Upper lobe of left lung (tissue), 6 donors: ENCODE measurements around the gene XXYLT1. TPM values are rescaled to one million over a fixed set of nuclear protein-coding genes. Genes with fewer than 3 reads are reported as not detected.

Experiments
- ATAC-seq, 2 donors: fragments of 200-7000 bp; cut with Tn5 transposase; one replicate each; pipeline ENCODE4 v1.9.1; 2022; ENCODE audit warnings: mild to moderate bottlenecking in 2 of 2, moderate library complexity in 2 of 2; ENCODE audit not compliant: low FRiP score in 2 of 2
- DNase-seq, 2 donors: peaks; one replicate each; pipeline ENCODE4 v3.0.0-alpha.2; 2019 to 2020
- H3K27ac ChIP-seq, 4 donors: fragments of 200-600 bp; sonication (generic); one replicate each; pipeline ENCODE4 v1.5.1; 2016 to 2019
- H3K27me3 ChIP-seq, 4 donors: fragments of 200-600 bp; sonication (generic); one replicate each; pipeline ENCODE4 v1.5.1; 2017 to 2019
- H3K36me3 ChIP-seq, 4 donors: fragments of 200-600 bp; sonication (generic); one replicate each; pipeline ENCODE4 v1.5.1; 2016 to 2019
- H3K4me1 ChIP-seq, 4 donors: fragments of 200-600 bp; sonication (generic); one replicate each; pipeline ENCODE4 v1.5.1; 2018 to 2019
- H3K4me3 ChIP-seq, 4 donors: fragments of 200-600 bp; sonication (generic); one replicate each; pipeline ENCODE4 v1.5.1; 2017 to 2019; ENCODE audit warnings: mild to moderate bottlenecking in 2 of 4, moderate library complexity in 1 of 4
- H3K9me3 ChIP-seq, 4 donors: fragments of 200-600 bp; sonication (generic); one replicate each; pipeline ENCODE4 v1.5.1; 2018 to 2019
- EP300 ChIP-seq, 4 donors: sonication (generic); formaldehyde crosslinking; IDR thresholded peaks; one replicate each; pipeline ENCODE4 v1.5.1; 2017; ENCODE audit warnings: antibody characterized with exemption in 4 of 4, control low read depth in 2 of 4
- POLR2A ChIP-seq, 4 donors: fragments of 450-650 bp; IDR thresholded peaks; one replicate each; pipeline ENCODE4 v1.5.1; 2016 to 2017; ENCODE audit warnings: antibody characterized with exemption in 4 of 4, mild to moderate bottlenecking in 2 of 4
- POLR2AphosphoS5 ChIP-seq, 2 donors: sonication (generic); formaldehyde crosslinking; IDR thresholded peaks; one replicate each; pipeline ENCODE4 v1.5.1; 2017; ENCODE audit warnings: antibody characterized with exemption in 2 of 2
- WGBS, 2 donors: methylation state at CpG; one replicate each; pipeline ENCODE4 v1.1.5; 2017 to 2018; 5-methylcytosine and 5-hydroxymethylcytosine counted together
- total RNA-seq, 6 donors: library from RNA; depleted of rRNA in 4 of 6; stranded (reverse); fragments of >200 nt in 4 of 6; gene quantifications; one replicate each; pipeline versions ENCODE4 v1.1.0 to v1.2.1, GENCODE V29; 2016 to 2021
- TF ChIP-seq, protein P1 (sequence below), 6 experiments: fragments of 450-650 bp in 4 of 6; fragments of 200-600 bp in 2 of 6; sonication (generic) in 2 of 6; IDR thresholded peaks; one replicate each; pipeline ENCODE4 v1.5.1; 2016 to 2019; ENCODE audit warnings: antibody characterized with exemption in 6 of 6
- donor health status: DM: no; HTN: no; CAD: no; lungs with moderate emphysema.
- donor health status: DM: no; HTN: yes; CAD: no; lungs with severe emphysema.

XXYLT1 gene
- total RNA-seq, 6 donors from 2014 or later: 6.3 to 9.6 (median 8.6) TPM

- Histone ChIP-seq H3K9me3 (no peaks in the 10 kb centered on the region), H3K27ac (no peak overlapping the region), H3K36me3 (no peaks in the 10 kb centered on the region), H3K4me3 (no peak overlapping the region), H3K4me1 (peaks cover 7 to 21% (median 12%) of the 10 kb centered on the region in 4 donors), H3K27me3 (no peaks in the 10 kb centered on the region)
- no peak for TF ChIP-seq POLR2AphosphoS5 (IDR thresholded peaks at IDR 0.05)
- no peak for TF ChIP-seq POLR2A (IDR thresholded peaks at IDR 0.05)
- TF ChIP-seq EP300 (IDR thresholded peaks at IDR 0.05): no peak
- TF ChIP-seq, protein P1, sequence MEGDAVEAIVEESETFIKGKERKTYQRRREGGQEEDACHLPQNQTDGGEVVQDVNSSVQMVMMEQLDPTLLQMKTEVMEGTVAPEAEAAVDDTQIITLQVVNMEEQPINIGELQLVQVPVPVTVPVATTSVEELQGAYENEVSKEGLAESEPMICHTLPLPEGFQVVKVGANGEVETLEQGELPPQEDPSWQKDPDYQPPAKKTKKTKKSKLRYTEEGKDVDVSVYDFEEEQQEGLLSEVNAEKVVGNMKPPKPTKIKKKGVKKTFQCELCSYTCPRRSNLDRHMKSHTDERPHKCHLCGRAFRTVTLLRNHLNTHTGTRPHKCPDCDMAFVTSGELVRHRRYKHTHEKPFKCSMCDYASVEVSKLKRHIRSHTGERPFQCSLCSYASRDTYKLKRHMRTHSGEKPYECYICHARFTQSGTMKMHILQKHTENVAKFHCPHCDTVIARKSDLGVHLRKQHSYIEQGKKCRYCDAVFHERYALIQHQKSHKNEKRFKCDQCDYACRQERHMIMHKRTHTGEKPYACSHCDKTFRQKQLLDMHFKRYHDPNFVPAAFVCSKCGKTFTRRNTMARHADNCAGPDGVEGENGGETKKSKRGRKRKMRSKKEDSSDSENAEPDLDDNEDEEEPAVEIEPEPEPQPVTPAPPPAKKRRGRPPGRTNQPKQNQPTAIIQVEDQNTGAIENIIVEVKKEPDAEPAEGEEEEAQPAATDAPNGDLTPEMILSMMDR (IDR thresholded peaks at IDR 0.05): no peak
- DNase-seq (no peak), ATAC-seq (peak in 1 of 2 donors; percentile 27)
- WGBS, 2 donors: 80 to 87% methylated on average over 9 to 15 of the region's 15 CpGs
These were observed 99.7 kb downstream of the XXYLT1 start for GRCh38 chr3:195171093-195171873.

DNA sequence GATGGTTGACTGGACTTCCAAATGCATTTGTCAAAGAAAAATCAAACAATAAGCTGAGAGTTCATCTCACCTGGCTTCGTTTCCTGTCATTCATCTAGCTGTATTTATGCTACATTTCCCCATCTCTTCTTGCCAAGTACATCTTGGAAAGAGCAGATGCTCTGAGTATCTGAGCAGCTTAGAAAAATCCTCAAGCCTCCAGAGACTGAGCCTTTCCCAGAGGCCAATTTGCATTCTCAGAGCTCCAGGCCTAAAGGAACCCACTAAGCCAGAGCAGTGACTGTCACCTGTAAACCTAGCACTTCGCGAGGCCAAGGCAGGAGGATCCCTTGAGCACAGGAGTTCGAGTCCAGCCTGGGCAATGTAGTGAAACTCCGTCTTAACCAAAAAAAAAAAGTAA lies 100.5 kb downstream of the XXYLT1 start:
- Histone ChIP-seq H3K27me3 (no peaks in the 10 kb centered on the region), H3K36me3 (no peaks in the 10 kb centered on the region), H3K27ac (no peak overlapping the region), H3K9me3 (no peaks in the 10 kb centered on the region), H3K4me1 (peaks cover 7 to 21% (median 12%) of the 10 kb centered on the region in 4 donors), H3K4me3 (no peak overlapping the region)
- no peak for DNase-seq
- ATAC-seq: no peak
- TF ChIP-seq EP300 (IDR thresholded peaks at IDR 0.05) (no peak), POLR2AphosphoS5 (IDR thresholded peaks at IDR 0.05) (no peak), POLR2A (IDR thresholded peaks at IDR 0.05) (no peak)
- TF ChIP-seq, protein P1 (IDR thresholded peaks at IDR 0.05): no peak
- WGBS, 2 donors: 81 to 88% methylated on average over 5 of the region's 5 CpGs

GRCh38 chr3:195169011-195169649 lies 101.8 kb downstream of the XXYLT1 start:
- H3K36me3 ChIP-seq: no peaks in the 10 kb centered on the region
- no peak overlapping the region for H3K27ac ChIP-seq
- no peak for TF ChIP-seq POLR2AphosphoS5 (IDR thresholded peaks at IDR 0.05)
- WGBS, 2 donors: 92 to 93% methylated on average over 19 to 23 of the region's 23 CpGs
- ATAC-seq (no peak), DNase-seq (peak in 1 of 2 donors; percentile 54)
- no peak overlapping the region for H3K4me3 ChIP-seq
- peaks cover 7 to 21% (median 12%) of the 10 kb centered on the region in 4 donors for H3K4me1 ChIP-seq
- no peaks in the 10 kb centered on the region for H3K27me3 ChIP-seq
- H3K9me3 ChIP-seq: no peaks in the 10 kb centered on the region

DNA sequence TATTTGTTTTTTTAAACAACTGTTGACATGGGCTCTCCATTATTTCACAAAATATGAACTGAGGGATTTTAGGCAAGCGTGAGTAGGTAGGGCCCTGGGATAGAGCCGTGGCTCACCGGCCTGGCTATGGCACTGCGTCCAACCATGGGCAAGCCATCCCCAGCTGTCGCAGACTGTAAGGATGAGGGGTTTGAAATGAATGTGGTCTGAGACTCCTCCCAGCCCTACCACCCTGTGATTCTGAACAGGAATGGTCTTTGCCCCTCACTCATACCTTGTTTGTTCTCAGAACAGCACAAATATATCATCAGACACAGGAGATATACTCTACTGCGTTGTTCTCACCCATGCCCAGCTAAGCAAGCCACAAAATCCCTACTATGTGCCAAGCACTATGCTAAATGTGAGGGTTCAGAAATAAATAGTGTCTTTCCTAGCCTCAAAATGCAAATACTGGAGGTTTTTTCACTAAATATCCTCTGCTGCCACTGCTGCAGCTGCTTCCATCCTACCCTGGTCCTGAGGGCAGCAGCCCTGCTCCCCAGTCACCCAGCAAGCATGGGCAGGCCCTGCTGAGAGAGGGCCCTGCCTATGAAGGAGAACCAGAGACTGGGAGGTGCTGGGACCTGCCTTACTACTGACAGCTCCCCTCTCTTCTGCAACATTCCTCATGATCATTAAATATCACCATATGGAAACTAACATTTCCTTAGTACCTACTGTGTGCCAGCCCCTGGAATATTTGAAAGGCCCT lies 102.8 kb downstream of the XXYLT1 start:
- no peak overlapping the region for H3K27ac ChIP-seq
- WGBS, 2 donors: 83 to 97% methylated on average over 6 of the region's 6 CpGs
- no peaks in the 10 kb centered on the region for H3K27me3 ChIP-seq
- no peak for ATAC-seq
- TF ChIP-seq, protein P1 (IDR thresholded peaks at IDR 0.05): no peak
- TF ChIP-seq EP300 (IDR thresholded peaks at IDR 0.05) (no peak), POLR2A (IDR thresholded peaks at IDR 0.05) (no peak), POLR2AphosphoS5 (IDR thresholded peaks at IDR 0.05) (no peak)
- no peaks in the 10 kb centered on the region for H3K9me3 ChIP-seq
- no peaks in the 10 kb centered on the region for H3K36me3 ChIP-seq
- peaks cover 7 to 21% (median 10%) of the 10 kb centered on the region in 4 donors for H3K4me1 ChIP-seq
- H3K4me3 ChIP-seq: no peak overlapping the region
- DNase-seq: no peak

GRCh38 chr3:195165790-195166189 lies 105.2 kb downstream of the XXYLT1 start:
- TF ChIP-seq POLR2AphosphoS5 (IDR thresholded peaks at IDR 0.05) (no peak), POLR2A (IDR thresholded peaks at IDR 0.05) (no peak), EP300 (IDR thresholded peaks at IDR 0.05) (no peak)
- TF ChIP-seq, protein P1 (IDR thresholded peaks at IDR 0.05): no peak
- H3K36me3 ChIP-seq: no peaks in the 10 kb centered on the region
- no peak overlapping the region for H3K4me3 ChIP-seq

More at GRCh38 chr3:195165790-195166189, 105.2 kb downstream of the XXYLT1 start:
- H3K9me3 ChIP-seq: no peaks in the 10 kb centered on the region
- peaks cover 16 to 18% (median 17%) of the 10 kb centered on the region in 4 donors for H3K4me1 ChIP-seq
- ATAC-seq (no peak), DNase-seq (no peak)
- WGBS, 2 donors: 89 to 100% methylated on average over 1 of the region's 1 CpG
- H3K27me3 ChIP-seq: no peaks in the 10 kb centered on the region
- H3K27ac ChIP-seq: no peak overlapping the region
